GM21717 (cell line): ENCODE measurements around the gene CHD2.

Experiments used
- ATAC-seq: cut with Tn5 transposase; IDR thresholded peaks from one replicate; pipeline ENCODE4 v1.9.1; 2021; ENCODE audit warnings: mild to moderate bottlenecking, moderate library complexity; ENCODE audit not compliant: unreplicated experiment

CHD2 gene

DNA sequence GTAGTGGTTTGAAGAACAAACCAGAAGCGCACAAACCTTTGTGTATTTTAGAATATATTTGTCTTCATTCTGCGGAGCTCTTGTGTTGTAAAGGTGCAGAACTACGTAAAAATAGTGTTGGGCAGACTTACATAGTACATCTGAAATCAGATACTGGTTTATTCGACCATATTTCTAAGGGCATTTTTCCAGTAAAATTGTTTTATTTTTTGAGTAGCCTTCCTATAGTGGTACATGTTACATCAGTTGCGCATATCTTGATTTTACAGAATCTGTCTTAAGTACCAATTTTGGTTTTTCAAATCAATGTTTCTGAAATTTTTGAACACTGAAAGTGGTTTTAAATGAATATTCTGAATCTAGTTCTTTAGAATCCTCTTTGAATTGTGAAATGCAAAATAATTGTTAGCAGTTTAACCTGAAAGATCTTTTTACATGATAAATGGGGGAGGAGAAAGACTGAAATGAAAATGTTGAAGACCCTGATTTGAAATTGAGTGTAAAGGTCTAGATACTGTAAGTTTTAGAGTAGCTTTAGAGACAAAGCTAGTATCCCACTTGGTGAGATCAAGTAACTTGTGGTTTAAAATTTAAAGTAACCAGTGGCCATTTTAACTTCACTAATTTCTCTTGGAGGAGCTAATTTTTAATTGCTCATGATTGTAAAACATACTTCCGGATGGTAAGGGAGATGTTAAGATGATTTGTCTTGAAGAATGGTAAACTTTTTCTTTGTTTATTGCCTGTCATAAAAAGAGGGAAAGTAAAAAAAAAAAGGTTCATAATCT, 15.5 kb upstream of the CHD2 start:
- ATAC-seq = no peak

- no peak for ATAC-seq
These were observed 14.7 kb upstream of the CHD2 start for GRCh38 chr15:92885224-92886041.

DNA sequence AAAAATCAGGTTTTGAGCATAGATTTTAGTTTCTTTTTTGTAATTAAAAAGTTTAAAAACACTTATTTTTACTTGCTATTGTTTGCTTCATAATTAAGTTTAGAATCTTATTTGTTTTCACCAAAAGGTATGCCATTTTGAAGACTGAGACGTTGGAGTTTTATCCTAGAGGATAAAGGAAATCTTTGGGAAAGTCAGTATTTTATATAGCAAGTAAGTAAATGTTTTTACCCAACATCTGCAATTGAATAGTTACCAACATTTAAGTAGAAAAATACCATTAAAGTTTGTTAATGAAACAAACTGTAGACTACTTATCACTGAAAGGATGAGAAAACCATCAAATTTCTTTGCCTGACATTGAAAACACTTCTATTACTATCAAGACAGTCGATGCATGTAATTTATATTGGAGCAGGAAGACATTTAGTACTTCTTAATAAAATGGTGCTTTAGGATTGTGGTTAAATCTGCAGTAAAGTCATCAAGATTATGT, 14.0 kb upstream of the CHD2 start:
- ATAC-seq = no peak

DNA sequence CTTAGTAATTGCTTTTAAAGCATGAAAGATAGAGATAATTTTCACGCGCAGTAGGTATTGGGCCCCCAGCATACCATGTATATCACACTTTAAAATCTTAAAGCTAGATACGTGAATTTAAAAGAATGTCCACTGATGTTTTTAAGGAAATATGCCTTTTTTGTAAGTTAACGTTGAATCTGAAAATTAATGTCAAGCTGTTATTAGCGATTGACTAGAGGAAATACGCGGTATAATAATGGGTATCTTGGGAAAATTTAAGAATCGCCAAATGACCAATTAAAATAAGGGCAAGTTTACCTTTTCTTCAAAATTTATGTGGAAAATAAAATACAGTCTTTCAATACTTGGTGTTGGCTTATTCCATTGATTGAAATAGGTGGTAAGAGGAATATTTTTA, 13.3 kb upstream of the CHD2 start:
- ATAC-seq = no peak

DNA sequence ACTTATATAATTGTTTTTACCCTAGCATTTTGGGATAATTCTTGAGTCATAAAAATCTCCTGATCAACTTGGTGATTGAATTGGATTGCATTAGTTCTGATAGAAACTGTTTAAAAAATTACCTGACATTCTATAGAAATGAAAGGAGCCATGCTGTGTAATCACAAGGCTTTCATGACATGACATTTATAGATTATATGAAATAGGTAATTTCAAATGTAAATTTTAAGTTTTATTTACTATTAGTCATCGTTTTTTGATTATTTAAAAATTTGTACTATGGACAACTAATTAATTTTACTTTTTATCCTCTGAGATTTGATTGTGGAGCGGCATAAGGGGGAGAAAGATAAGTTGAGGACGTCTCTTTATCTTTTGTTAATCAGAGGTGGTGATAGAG, 12.3 kb upstream of the CHD2 start:
- no peak for ATAC-seq

DNA sequence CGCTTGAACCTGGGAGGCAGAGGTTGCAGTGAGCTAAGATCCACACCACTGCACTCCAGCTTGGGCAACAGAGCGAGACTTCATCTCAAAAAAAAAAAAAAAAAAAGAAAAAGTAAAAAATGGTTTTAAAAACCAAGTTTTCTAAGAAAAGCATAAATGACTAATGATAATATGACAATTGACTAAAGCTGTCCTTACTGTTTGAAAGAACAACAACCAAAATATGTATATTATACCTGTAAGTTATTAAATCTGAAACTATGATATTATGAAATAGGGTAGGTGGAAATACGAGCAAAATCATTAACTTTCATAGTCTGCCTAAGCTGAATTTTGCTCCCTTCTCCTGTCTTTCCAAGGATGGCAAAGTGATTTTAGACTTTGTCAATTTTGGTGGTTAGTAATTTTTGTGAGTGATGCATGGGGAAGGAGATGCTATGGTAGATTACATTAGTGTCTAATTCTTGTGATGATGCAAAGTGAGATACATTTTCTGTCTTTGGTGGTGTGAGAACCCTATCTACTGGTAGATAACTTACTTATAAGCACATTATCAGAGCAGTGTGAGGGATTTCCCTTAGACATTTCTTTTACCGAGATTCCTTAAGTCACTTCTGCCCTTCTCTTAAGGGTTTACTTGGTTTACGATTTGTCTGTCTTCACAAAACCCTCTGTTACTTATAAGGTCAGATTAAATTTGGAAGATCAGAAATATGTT, 10.6 kb upstream of the CHD2 start:
- no peak for ATAC-seq

DNA sequence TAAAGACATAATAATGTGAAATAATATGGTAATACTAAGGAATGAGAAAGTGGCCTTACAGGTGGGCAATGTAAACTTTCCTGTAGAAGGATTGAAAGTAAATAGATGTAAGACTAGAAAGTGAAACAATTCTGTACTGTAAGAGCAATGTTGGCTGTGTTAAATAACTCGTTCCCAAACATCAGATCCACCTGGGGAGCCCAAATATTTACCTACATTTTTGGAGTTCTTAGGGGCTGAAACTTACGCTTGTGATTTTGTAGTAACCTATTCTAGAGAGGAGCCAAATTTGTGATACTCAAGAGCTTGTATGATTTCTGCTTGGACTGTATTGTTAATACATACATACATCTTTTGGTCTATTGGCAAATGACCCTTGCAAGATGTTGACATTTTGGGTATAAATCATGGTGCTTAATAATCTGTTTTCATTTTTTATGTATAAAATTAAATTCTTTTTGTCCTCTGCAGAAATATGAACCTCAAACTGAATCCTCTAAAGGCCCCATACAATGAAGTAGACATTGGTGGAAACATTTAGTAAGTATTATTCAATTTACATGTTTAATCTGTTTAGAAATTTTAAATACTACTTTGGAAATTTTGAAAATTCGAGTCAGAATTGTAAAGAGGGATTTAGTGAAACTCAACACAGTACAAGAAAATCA, 8.5 kb upstream of the CHD2 start:
- no peak for ATAC-seq

- no peak for ATAC-seq
These were observed 7.9 kb upstream of the CHD2 start for GRCh38 chr15:92892201-92892555.

GRCh38 chr15:92893200-92893599, 6.9 kb upstream of the CHD2 start:
- ATAC-seq = no peak

DNA sequence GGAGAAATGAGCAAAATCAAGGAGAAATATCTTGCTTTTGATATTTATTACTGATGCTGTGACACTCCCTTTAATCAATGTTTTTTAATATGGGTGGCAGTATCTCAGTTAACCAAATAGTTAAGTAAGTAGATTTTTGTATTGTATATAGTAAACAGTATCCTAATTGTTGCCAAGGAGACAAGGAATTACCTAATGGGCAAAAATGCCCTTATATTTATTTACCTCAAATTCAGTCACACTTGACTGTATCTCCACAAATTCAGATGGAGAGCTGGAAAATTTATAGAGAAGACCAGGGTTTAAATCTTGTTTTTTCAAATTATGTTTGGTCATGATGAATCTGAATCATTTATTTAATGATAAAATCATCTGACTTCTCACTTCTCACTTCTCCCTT, 3.6 kb upstream of the CHD2 start:
- no peak for ATAC-seq

GRCh38 chr15:92897620-92898019, 2.5 kb upstream of the CHD2 start:
- no peak for ATAC-seq

- no peak for ATAC-seq
These were observed 1.0 kb upstream of the CHD2 start for GRCh38 chr15:92898988-92899582.

GRCh38 chr15:92899601-92899947, 550 bp upstream of the CHD2 start:
- ATAC-seq = no peak

- no peak for ATAC-seq
These were observed 577 bp downstream of the CHD2 start for GRCh38 chr15:92900731-92901071.

- ATAC-seq = no peak
These were observed 1.1 kb downstream of the CHD2 start for GRCh38 chr15:92901072-92901761.

GRCh38 chr15:92901995-92902394, 1.9 kb downstream of the CHD2 start:
- no peak for ATAC-seq

- ATAC-seq = no peak
These were observed 2.8 kb downstream of the CHD2 start for GRCh38 chr15:92902737-92903593.

DNA sequence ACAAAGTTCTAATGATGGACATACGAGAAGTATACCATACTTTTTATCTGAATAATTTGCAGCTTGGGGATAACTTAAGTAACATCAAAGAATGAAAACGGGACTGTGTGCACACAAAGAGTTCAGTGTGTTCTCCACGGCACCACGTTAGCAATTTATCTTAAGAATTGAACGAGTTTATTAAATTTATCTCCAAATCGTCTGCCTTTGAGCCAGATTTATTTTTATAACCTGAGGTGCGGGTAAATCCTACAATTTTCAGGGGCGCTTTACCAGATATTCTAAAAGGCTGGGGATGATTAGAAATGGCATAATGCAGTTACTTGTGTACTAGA, 3.5 kb downstream of the CHD2 start:
- no peak for ATAC-seq

DNA sequence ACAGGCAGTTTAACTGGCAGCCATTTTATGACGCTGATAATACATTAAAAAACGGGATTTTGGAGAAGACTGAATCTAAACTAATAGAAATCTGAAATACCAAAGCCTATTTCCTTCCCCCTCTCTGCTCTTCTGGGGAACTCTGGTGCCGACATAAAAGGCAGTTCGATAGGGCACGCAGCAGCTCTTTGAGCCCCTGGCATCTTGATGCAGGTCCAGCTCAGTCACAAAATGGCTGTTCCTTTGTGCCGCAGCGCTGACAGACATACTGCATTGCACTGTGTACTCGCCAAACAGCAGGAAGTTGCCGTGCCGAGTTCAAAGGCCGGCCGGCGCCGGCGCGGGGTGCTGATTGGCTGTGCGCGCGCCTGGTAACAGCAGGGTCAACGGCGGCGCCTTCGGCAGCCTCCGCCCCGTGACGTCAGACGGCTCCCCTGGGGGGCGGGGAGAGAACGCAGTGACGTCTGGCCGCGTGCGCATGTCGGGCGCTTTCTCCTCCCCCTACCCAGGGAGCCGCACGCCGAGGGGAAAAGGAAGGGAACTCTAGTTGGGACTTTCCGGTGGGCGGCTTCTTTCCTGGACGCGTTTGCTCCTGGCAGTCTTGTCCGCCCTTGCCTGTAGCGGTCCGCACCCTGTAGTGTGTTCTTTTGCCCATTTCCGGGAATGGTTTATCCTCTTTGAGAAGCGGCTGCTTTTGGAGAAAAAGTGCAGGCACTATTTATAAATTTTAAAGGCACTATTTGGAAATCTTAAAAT, 4.0 kb downstream of the CHD2 start:
- ATAC-seq = peak; percentile 85
